Muscle of arm (tissue), 12 donors: ENCODE data around the gene IGSF10. TPM values are rescaled to one million over a fixed set of nuclear protein-coding genes. Genes with fewer than 3 reads are reported as not detected.

Source experiments
- DNase-seq: peaks from one replicate; pipeline ENCODE4 v3.0.0-alpha.2; 2013
- polyA plus RNA-seq, 12 donors: library from polyadenylated mRNA; unstranded; fragments of 120-200 nt; gene quantifications; one replicate each; pipeline ENCODE4 v1.2.1, GENCODE V29; 2013; ENCODE audit not compliant: insufficient read length in 12 of 12

Gene IGSF10
- polyA plus RNA-seq, 12 donors: 3.4 to 37.7 (median 6.8) TPM; not detected in 1

DNA sequence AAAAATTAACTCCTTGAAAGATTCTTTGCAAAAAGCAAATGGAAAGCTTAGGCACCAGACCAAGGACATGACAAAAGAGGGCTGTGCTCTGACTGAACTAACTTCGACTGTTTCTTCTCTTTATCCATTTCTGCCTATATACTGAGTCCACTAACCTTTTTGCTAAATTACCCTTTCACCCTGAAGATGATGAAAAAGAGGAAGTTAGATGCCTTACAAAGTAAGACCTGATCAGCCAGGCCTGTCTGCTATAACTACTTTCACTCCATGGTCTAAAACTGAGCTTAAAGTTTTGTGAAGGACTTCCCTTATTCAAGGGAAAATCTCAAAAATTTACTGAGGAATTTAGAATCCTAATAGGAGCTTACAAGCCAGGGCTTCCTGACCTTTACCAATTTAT, 6.2 kb upstream of the IGSF10 start:
- DNase-seq: no peak

GRCh38 chr3:151462991-151463390, 2.1 kb upstream of the IGSF10 start:
- no peak for DNase-seq

DNA sequence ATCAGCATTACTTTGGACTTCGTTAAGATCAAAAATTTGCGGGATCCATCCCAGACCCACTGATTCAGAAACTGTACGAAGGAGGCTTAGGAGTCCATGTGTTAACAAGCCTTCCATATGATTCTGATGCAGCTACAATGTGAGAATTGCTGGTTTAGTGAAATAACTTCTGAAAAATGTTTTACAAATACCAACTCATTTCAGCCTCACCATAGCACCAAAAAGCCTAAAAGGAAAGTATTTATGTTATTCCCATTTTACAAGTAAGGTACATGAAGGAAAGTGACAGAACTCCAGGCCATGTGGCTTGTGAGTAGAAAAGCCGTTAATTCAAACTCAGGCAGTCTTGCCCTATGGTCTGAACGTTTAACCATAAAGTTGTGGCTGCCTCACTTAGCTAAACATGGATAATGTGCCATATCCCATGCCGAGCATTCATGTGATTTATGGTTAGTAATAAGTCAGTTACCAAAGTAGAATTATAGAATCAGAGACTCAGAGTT, 1.5 kb upstream of the IGSF10 start:
- no peak for DNase-seq

- DNase-seq: peak; percentile 38
Observed at GRCh38 chr3:151460228-151460627, 633 bp downstream of the IGSF10 start.

DNA sequence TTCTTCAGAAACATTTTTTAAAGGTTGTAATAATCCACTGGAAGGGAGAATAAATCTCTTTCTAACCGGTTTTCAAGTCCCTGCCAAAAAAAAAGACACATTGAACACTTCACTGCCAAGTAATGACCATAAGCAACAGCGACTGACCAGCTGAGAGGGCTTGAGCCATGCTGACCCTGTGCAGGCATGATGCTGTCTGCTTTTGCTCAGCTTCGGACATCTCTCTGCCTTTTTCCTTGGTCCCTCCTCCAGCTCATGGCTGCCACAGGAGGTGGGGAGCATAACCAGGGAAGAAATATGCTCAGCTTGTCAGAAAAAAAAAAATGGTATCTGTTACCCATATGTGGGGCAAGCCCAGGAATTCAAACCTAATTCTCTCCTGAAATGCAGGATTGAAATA, 1.5 kb downstream of the IGSF10 start:
- no peak for DNase-seq

GRCh38 chr3:151456065-151456464, 4.8 kb downstream of the IGSF10 start:
- no peak for DNase-seq

DNA sequence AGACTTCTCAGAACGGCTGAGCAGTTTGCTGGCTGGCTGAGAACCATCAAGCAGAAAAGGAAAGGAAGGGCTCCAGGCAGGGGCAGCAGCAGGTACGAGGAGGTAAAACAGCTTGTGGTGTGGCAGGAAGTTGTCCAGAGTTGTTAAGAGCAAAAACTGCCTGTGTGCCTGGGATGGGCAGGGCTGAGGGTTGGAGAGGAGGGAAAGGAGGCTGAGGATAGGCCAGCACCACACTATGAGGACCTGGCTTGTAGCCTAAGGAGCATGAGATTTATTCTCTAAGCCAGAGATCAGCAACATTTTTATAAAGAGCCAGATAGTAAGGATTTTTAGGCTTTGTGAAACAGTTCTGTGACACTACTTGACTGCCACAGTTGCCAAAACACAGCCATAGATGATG, 8.0 kb downstream of the IGSF10 start:
- no peak for DNase-seq

GRCh38 chr3:151452368-151452767, 8.5 kb downstream of the IGSF10 start:
- no peak for DNase-seq

DNA sequence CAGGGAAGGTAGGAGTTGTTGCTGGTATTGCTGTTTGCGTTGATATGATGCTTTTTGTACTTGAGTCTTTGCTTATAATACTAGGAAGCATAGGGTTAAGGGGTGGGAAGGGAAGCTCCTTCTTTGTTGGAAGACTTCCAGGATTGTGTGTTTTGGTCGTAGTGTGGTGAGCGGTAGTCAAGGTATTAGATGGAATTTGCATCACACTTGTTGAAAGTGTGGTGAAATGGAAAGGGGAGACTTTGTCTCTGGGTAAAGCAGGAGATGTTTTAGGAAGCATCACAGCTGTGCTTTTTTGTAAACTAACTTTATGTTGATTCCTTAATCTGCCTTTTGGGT, 14.9 kb downstream of the IGSF10 start:
- no peak for DNase-seq

- DNase-seq: no peak
Observed at GRCh38 chr3:151445273-151446001, 15.4 kb downstream of the IGSF10 start.

DNA sequence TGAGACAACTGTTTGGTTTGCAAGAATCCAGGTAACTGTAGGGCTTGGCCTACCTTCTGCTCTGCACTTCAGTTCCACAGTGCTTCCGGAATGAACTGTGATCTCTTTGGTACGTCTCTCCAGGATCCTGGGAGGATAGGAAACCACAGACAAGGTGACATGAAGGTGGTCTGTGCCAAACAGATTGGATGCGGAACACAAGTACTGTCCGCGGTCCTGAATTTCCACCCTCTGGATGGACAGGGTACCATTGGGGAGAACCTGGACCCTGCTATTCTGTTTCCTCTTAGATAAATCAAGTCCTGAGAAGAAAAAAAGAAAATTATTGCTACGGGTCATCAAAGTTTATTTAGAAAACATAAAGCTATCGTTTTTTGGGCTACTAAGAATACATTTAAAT, 17.3 kb downstream of the IGSF10 start:
- no peak for DNase-seq

- DNase-seq: no peak
Observed at GRCh38 chr3:151440940-151441339, 19.9 kb downstream of the IGSF10 start.

GRCh38 chr3:151439652-151440125, 21.2 kb downstream of the IGSF10 start:
- peak; percentile 76 for DNase-seq

- DNase-seq: no peak
Observed at GRCh38 chr3:151437906-151438305, 23.0 kb downstream of the IGSF10 start.

DNA sequence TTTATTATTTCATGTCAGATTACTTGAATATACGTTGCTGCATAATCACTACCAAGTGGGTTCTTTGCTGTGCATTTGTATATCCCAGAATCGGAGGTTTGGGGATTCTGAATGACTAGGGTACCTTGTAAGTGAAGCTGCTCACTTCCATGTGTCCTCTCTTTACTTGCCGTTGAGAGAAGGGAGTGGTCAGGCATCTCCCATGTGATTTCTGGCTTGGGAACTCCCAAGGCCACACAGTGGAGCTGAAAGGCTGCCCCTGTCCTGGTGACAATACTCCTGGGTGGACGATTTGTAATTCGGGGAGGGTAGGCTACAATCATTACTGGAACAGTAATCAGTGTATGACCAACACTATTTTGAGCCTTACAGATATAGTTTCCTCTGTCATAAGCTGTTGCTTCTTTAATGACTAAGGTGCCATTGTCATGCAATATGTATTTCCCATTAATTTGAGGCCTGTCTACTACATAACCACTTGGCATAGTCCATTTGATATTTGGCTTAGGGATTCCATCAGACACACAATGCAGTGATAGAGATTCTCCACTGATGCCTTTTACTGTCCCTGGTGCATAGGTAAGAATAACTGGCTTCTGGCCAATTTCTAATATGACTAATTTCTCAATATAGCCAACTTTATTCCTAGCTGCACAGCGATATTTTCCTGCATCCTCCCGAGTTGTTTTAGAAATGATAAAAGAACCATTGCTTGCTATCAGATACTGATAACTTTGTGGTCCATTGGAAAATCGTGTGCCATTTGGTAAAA, 24.0 kb downstream of the IGSF10 start:
- no peak for DNase-seq

- no peak for DNase-seq
Observed at GRCh38 chr3:151434151-151434890, 26.5 kb downstream of the IGSF10 start.

GRCh38 chr3:151432616-151433372, 28.1 kb downstream of the IGSF10 start:
- no peak for DNase-seq

DNA sequence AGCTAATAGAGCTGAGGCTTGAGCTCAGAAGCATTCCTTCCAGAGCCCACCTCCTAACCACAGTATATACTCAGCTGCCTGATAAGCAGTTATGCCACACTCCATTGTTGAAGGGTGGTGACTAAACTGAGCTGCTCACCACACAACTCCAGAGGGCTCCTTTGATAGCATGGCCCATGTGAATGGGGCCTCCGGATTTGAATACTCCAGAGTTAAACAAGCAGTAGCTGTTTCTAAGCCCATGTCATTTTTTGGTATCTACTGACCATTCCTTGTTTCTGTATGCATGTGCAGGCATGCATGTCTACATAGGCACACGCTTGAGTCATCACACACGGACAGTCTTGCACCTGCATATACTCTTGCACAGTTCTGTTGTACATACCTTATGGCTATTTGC, 28.9 kb downstream of the IGSF10 start:
- no peak for DNase-seq

- DNase-seq: no peak
Observed at GRCh38 chr3:151430821-151431484, 29.9 kb downstream of the IGSF10 start.

GRCh38 chr3:151428386-151428785, 32.5 kb downstream of the IGSF10 start:
- no peak for DNase-seq

DNA sequence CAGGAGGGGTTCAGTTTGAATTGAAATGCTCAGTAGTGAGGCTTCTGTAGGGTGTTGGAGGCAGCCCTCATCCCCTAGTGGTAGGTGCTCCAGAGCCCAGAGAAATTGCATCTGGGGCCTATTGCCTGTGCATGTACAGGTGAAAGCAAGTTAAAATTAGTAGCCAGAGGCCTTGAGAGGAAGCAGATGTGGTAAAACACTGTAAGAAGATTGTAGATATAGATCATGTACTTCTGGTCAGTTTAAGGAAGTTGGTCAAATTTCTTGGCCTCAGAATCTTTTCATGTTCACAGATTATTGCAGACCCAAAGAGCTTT, 34.6 kb downstream of the IGSF10 start:
- DNase-seq: no peak
